ENCODE data around the gene OLA1. TPM values are rescaled to one million over a fixed set of nuclear protein-coding genes. Genes with fewer than 3 reads are reported as not detected.

The OLA1 gene
- total and polyA plus RNA-seq, 2 of the 13 experiments (the other 11 are each of a cell fraction or from before 2014, with no cell fraction given) = 153 to 241 TPM

GRCh38 chr2:174048243-174048642, 200.1 kb downstream of the OLA1 start:
- H3K4me1 ChIP-seq (ENCODE audit: insufficient read depth, low read length) = peaks cover 24% of the 10 kb centered on the region
- DNase-seq (ENCODE audit: low spot score) (no peak), FAIRE-seq (no peak), ATAC-seq (no peak)
- POLR2A ChIA-PET = no interaction called here
- 90% methylated on average over 20 of the region's 20 CpGs for WGBS (ENCODE audit: low lambda C conversion rate)
- H3K27me3 ChIP-seq (ENCODE audit: control insufficient read depth in 1 of 2, insufficient read depth in 2 of 2, low read length in 2 of 2) = no peaks in the 10 kb centered on the region; a peak in 2 of 5 replicates
- no peak overlapping the region for H3K9ac ChIP-seq (ENCODE audit: insufficient read depth, low read depth, low read length)
- no peak overlapping the region for H3K4me3 ChIP-seq (replicated peaks in 1 of 3; ENCODE audit: insufficient read depth in 1 of 3, low read depth in 2 of 3, low read length in 3 of 3)
- no peaks in the 10 kb centered on the region for H3K36me3 ChIP-seq (replicated peaks in 1 of 2; ENCODE audit: control insufficient read depth in 1 of 2, insufficient read depth in 2 of 2, low read length in 2 of 2)
- no peaks in the 10 kb centered on the region for H4K20me1 ChIP-seq (ENCODE audit: insufficient read depth, low read length)
- intact Hi-C loops (cut with micrococcal nuclease; ENCODE audit: unreplicated experiment) = no loop called here
- H3K4me2 ChIP-seq (ENCODE audit: low read depth, low read length) = no peak overlapping the region
- no TSS peak for BruUV-seq (replicated peaks)
- CTCF ChIA-PET (ENCODE audit: low intra/inter-chr PET ratio, low total read pairs) = no interaction called here
- H3K9me3 ChIP-seq (ENCODE audit: low read length) = no peaks in the 10 kb centered on the region
- no peak overlapping the region for H3K27ac ChIP-seq (ENCODE audit: extremely low read length, insufficient read depth, low read length)
- no peak overlapping the region for H2AFZ ChIP-seq (ENCODE audit: low read length)
- no peaks in the 10 kb centered on the region for H3K79me2 ChIP-seq (ENCODE audit: insufficient read depth, low read length)
- in situ Hi-C loops (cut with HindIII; ENCODE audit: extremely low pct_ligation_motif_present, low pct_unique_long_range_greater_than_20kb) = no loop called here
- TF ChIP-seq SIN3A (IDR thresholded peaks at IDR 0.05; ENCODE audit: borderline replicate concordance, low read depth, low read length) = no peak
- TF ChIP-seq ZBTB33 (CRISPR knock-in tag; IDR thresholded peaks at IDR 0.05) = peak; percentile 65; the same call in 1 of the 2 replicates
- no peak for TF ChIP-seq ZBTB2 (CRISPR knock-in tag; IDR thresholded peaks at IDR 0.05; ENCODE audit: low read depth)
- TF ChIP-seq PHF21A (CRISPR knock-in tag; IDR thresholded peaks at IDR 0.05) = no peak
- no peak for TF ChIP-seq ZNF513 (CRISPR knock-in tag; conservative IDR thresholded peaks at IDR 0.05)
- TF ChIP-seq ZNF275 (CRISPR knock-in tag; IDR thresholded peaks at IDR 0.05; ENCODE audit: borderline replicate concordance) = no peak
- TF ChIP-seq EP300 (IDR thresholded peaks at IDR 0.05; ENCODE audit: low read depth in 2 of 2, low read length in 2 of 2) = no peak
- TF ChIP-seq EP300 (CRISPR knock-in tag; IDR thresholded peaks at IDR 0.05; ENCODE audit: borderline replicate concordance) = no peak
- TF ChIP-seq CTCF (CRISPR knock-in tag; IDR thresholded peaks at IDR 0.05) = 0 out of 2 replicates have a peak, but pooled peaks have one; percentile 10
- TF ChIP-seq SOX5 (CRISPR knock-in tag; IDR thresholded peaks at IDR 0.05; ENCODE audit: borderline replicate concordance) = no peak
- no peak for TF ChIP-seq TBL1XR1 (IDR thresholded peaks at IDR 0.05; ENCODE audit: borderline replicate concordance, low read length, partially characterized antibody)
- no peak for TF ChIP-seq MTA3 (CRISPR knock-in tag; IDR thresholded peaks at IDR 0.05)
- peak; percentile 28; the same call in 1 of the 2 replicates for TF ChIP-seq STAG1 (CRISPR knock-in tag; IDR thresholded peaks at IDR 0.05)
- no peak for TF ChIP-seq KLF15 (CRISPR knock-in tag; IDR thresholded peaks at IDR 0.05; ENCODE audit: borderline replicate concordance)
- TF ChIP-seq ZBTB38 (CRISPR knock-in tag; IDR thresholded peaks at IDR 0.05) = no peak
- TF ChIP-seq IKZF5 (CRISPR knock-in tag; IDR thresholded peaks at IDR 0.05) = no peak

Measured in HepG2 (cell line).